NOMO-1 (cell line): ENCODE data around the gene ARF4.
"Not testable (repeated sequence)": the region's sequence is repeated elsewhere in the genome, so short reads cannot be mapped to it uniquely, and the experiment has no call there.

Experiments used
- DNase-seq, 2 experiments: peaks; one replicate each; lab custom pipeline; 2025; ENCODE audit not compliant: unreplicated experiment in 2 of 2; lab: John Stamatoyannopoulos, UW

ARF4 gene

DNA sequence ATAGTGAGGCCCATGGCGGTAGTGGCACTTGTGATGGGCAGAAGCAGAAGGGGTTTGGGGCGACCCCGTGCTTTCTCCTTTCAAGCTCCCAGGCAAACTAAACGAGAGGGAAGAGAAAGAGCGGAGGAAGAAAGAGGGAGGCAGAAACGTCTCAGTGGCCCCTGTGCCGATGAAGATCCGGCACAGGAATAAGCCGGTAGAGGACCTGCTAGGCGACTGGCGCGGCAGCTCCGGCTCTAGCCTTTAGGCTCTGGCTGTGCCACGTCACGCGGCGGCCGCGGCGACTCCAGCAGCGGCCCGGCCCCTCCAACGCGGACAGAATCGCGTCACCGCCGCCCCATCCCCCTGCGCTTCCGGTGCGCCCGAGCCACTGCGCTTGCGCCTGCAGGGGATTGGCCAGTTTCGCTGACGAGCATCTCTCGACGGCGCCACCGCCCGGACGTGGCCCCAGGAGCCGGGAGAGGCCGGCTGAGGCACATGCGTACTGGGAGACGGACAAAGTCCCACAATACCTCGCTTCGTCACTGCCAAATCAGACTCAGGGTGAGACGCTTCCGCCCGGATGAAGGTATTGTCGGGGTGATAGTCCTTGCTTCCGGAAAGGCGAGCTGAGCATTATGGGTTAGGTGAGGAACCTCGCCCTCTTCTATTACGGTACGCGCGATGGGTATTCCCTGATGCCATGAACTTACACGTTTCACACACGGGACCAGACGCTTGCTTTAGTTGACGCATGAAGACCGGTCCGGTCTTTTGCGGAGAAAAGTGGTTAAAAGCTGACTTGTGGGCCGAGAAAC, at the start of gene ARF4:
ARF4 (minus strand) TSS at position 218 of the 797 bp plus-strand sequence; CDS start at position 14, 204 bp downstream.
- DNase-seq = peak; percentile 99

DNA sequence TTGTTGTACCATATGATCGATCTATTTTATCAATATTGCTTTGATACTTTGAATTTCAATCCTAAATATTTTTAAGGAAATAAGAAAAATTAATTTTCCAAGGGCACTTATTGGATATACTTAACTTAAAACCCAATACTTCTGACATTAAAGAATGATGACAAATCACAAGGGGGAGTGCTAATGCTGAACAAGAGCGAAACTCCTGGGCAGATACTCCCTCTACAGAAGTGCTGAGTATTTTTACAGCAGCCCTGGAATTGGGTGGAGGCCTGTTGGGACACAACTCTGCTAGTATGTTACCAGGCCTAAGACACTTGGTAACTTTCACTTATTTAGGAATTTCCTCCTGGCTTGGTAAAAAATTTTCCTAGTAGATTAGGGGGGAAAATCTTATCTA, 49.6 kb upstream of the ARF4 start:
- no peak for DNase-seq

DNA sequence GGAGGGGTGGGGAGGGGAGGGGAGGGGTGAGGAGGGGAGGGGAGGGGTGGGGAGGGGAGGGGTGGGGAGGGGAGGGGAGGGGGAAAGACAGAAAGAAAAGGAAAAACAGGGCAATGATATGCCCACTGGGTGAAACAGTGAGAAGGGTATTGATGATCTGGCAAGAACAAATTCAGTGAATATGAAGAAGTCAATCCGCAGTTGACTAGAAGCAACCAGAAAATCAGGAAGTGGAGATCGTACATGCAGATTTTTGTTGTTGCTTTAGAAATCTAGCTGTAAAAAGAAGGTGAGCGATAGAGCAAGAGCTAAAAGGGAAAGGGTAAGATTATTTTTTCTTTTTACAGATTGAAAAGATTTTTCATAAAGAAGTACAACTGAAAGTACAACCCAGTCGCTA, 47.6 kb upstream of the ARF4 start:
- peak in 1 of 2 experiments; percentile 6 for DNase-seq

DNA sequence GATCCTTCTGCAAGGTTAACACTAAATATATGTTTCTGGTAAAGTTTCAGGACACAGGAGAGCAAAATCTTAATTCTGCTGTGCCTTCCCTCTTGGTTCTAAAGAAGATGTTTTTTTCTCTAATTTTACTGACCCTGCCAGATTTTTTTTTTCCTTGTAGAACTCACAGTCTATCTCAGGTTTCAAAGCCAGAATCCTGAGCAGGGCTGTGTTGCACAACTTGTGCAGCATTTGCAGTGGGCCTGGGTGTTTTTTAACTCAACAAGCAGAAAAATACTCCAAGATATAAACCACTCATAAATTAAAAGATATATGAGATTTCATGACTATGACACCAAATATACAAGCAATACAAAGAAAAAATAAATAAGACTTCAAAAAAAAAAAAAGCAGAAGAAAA, 40.2 kb upstream of the ARF4 start:
- DNase-seq = no peak

- not testable (repeated sequence) for DNase-seq
Measured at GRCh38 chr3:57634259-57634658, 37.1 kb upstream of the ARF4 start.

- DNase-seq = no peak
Measured at GRCh38 chr3:57627976-57628375, 30.8 kb upstream of the ARF4 start.

DNA sequence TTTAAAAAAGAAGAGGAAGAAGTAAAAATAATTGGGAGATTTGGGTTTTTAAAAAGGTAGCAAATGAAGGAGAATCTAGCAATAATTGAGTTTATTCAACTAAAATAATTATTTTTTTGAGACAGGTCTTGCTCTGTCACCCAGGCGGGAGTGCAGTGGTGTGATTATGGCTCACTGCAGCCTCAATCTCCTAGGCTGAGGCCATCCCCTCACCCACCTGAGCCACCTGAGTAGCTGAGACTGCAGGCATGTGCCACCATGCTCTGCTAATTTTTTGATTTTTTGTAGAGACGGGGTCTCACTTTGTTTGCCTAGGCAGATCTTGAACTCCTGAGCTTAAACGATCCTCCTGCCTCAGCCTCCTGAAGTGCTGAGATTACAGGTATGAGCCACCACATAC, 27.7 kb upstream of the ARF4 start:
- DNase-seq = no peak

DNA sequence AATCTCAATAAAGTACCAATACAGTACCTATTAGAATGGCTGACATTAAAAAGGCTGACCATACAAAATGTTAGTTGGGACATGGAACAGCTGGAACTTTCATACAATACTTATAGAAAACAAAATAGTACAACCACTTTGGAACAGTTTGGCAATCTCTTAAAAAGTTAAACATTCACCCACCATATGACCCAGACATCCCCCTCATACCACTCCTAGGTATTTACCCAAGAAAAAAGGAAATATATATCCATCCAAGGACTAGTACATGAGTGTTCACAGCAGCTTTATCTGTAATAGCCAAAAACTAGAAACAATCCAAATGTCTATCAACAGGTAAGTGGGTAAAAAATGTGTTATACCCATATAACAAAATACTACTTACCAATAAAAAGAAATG, 25.2 kb upstream of the ARF4 start:
- DNase-seq = no peak

DNA sequence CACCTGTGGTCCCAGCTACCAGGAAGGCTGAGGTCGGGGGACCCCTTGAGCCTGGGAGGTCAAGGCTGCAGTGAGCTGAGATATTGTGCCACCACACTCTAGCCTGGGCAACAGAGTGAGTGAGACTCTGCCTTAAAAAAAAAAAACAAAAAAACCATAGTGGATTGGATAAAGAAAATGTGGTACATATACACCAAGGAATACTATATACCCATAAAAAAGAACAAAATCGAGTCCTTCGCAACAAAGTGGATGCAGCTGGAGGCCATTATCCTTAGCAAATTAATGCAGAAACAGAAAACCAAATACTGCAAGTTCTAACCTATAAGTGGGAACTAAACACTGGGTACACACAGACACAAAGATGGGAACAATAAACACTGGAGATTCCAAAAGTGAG, 20.6 kb upstream of the ARF4 start:
- no peak for DNase-seq

GRCh38 chr3:57616233-57616632, 19.1 kb upstream of the ARF4 start:
- no peak for DNase-seq

DNA sequence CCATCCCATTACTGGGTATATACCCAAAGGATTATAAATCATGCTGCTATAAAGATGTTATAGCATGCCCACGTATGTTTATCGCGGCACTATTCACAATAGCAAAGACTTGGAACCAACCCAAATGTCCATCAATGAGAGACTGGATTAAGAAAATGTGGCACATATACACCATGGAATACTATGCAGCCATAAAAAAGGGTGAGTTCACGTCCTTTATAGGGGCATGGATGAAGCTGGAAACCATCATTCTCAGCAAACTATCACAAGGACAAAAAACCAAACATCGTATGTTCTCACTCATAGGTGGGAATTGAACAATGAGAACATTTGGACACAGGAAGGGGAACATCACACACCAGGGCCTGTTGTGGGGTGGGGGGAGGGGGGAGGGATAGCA, 14.7 kb upstream of the ARF4 start:
- DNase-seq = not testable (repeated sequence)

- no peak for DNase-seq
Measured at GRCh38 chr3:57605683-57606082, 8.5 kb upstream of the ARF4 start.

DNA sequence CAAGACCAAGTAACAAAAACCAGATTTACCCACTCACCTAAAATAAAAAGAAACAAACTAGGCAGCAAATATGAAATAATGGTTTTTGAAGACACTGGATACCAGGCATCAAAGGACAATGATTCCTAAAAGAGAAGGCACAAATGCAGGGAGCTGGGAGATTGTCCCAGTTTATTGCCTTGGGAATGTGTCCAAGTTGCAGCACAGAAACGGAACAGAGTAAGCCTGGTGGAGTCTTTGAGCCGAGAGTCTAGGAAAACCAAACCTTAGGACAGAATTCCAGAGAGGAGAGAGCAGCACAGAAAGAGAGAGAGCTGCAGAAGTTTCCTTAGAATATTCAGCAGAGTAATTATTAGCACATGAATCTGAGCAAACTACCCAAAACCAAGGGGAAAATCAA, 7.8 kb upstream of the ARF4 start:
- no peak for DNase-seq

- DNase-seq = no peak
Measured at GRCh38 chr3:57600195-57600594, 3.1 kb upstream of the ARF4 start.

DNA sequence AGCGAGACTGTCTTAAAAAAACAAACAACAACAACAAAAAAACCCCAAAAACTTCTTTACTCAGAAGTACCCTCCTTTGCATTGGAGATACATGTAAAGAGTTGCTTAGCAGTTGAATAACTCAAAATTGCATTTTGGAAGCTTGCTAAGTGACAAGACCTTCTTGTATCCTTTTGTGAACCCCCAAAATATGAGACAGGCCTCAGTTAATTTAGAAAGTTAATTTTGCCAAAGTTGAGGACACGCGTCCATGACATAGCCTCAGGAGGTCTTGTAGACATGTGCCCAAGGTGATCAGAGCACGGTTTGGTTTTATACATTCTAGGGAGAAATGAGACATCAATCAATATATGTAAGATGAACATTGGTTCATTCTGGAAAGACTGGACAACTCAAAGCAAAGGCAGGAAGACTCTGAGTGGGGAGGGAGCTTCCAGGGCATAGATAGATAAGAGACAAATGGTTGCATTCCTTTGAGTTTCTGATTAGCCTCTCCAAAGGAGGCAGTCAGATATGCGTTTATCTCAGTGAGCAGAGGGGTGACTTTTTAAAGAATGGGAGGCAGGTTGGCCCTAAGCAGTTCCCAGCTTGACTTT, 1.7 kb upstream of the ARF4 start:
- no peak for DNase-seq

- DNase-seq = peak; percentile 57 to 72
Measured at GRCh38 chr3:57596495-57597126, 533 bp downstream of the ARF4 start.

GRCh38 chr3:57594576-57594975, 2.6 kb downstream of the ARF4 start:
- DNase-seq = no peak

- no peak for DNase-seq
Measured at GRCh38 chr3:57594144-57594543, 3.0 kb downstream of the ARF4 start.

GRCh38 chr3:57592306-57592705, 4.8 kb downstream of the ARF4 start:
- no peak for DNase-seq

DNA sequence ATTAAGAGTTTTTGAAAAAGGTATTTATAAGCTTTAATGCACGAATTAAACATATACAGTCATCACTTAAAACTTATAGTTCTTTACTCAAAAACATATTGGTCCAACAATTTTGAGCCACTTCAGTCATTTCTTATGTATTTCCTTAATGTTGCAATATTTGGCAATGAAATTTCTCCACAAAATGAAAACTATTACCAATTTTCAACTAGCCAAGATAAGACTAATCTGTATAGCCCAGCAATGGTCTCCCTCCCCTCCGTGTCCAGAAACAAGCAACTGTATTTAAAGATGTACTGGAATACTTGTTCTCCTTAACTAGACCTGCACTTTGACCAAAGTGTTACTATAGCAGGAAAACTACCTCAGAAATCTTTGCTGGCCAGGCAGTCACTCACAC, 9.2 kb downstream of the ARF4 start:
- DNase-seq = no peak

DNA sequence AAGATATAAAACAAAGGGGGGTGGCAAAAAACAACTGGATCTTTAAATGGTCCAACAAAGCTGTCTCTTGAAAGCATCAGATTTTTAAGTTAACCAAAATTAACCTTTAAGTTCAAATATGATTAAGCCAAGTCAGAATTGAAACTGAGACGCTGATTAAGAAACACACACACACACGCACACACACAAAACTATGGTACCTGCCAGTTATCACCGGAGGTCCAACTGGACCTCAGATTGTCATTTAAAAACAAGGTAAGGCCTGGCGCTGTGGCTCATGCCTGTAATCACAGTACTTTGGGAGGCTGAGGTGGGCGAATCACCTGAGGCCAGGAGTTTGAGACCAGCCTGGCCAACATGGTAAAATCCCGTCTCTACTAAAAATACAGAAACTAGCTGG, 10.4 kb downstream of the ARF4 start:
- DNase-seq = no peak

- no peak for DNase-seq
Measured at GRCh38 chr3:57583544-57583943, 13.6 kb downstream of the ARF4 start.
